ENCODE data around the gene KIFBP. TPM values are rescaled to one million over a fixed set of nuclear protein-coding genes. Genes with fewer than 3 reads are reported as not detected.

The KIFBP gene
- polyA plus RNA-seq, 1 of the 3 experiments (the other 2 are of a cell fraction) = 16.9 TPM

GRCh38 chr10:69007260-69007659, 18.7 kb downstream of the KIFBP start:
- H3F3A ChIP-seq (replicated peaks; ENCODE audit: insufficient read depth) = peaks cover 10% of the 10 kb centered on the region
- no peaks in the 10 kb centered on the region for H3K9me2 ChIP-seq
- ChIA-PET CTCF (interaction anchor here (1.0 to 1.5 kb wide), 3 partner anchors 12 to 51 kb away, joined by 3 to 4 read pairs (median 3); partner anchors contain the start of gene DDX21), POLR2A (no interaction called here)
- peaks cover 9% of the 10 kb centered on the region for H3K79me2 ChIP-seq (ENCODE audit: insufficient read depth)
- no peaks in the 10 kb centered on the region for H4K20me1 ChIP-seq (ENCODE audit: insufficient read depth)
- TF ChIP-seq RFX5 (IDR thresholded peaks at IDR 0.05; ENCODE audit: low read length) (no peak), SIN3A (IDR thresholded peaks at IDR 0.05; ENCODE audit: borderline replicate concordance, low read depth, low read length) (no peak), FOXM1 (IDR thresholded peaks at IDR 0.05; ENCODE audit: low read depth) (no peak), FOXJ3 (CRISPR knock-in tag; IDR thresholded peaks at IDR 0.05) (no peak), POLR2AphosphoS5 (IDR thresholded peaks at IDR 0.05; ENCODE audit: low read depth, low read length) (no peak), JUND (IDR thresholded peaks at IDR 0.05) (no peak), FOSL2 (IDR thresholded peaks at IDR 0.05; ENCODE audit: borderline replicate concordance, low read depth) (no peak), TCF12 (IDR thresholded peaks at IDR 0.05) (no peak), NFIC (IDR thresholded peaks at IDR 0.05; ENCODE audit: borderline replicate concordance) (no peak), YY1 (IDR thresholded peaks at IDR 0.05; ENCODE audit: low read depth) (no peak), EZH2phosphoT487 (IDR thresholded peaks at IDR 0.05; ENCODE audit: borderline replicate concordance, low read depth) (no peak)
- TF ChIP-seq, protein P1, sequence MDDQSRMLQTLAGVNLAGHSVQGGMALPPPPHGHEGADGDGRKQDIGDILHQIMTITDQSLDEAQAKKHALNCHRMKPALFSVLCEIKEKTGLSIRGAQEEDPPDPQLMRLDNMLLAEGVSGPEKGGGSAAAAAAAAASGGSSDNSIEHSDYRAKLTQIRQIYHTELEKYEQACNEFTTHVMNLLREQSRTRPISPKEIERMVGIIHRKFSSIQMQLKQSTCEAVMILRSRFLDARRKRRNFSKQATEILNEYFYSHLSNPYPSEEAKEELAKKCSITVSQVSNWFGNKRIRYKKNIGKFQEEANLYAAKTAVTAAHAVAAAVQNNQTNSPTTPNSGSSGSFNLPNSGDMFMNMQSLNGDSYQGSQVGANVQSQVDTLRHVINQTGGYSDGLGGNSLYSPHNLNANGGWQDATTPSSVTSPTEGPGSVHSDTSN (IDR thresholded peaks at IDR 0.05) = no peak
- TF ChIP-seq, protein P2, sequence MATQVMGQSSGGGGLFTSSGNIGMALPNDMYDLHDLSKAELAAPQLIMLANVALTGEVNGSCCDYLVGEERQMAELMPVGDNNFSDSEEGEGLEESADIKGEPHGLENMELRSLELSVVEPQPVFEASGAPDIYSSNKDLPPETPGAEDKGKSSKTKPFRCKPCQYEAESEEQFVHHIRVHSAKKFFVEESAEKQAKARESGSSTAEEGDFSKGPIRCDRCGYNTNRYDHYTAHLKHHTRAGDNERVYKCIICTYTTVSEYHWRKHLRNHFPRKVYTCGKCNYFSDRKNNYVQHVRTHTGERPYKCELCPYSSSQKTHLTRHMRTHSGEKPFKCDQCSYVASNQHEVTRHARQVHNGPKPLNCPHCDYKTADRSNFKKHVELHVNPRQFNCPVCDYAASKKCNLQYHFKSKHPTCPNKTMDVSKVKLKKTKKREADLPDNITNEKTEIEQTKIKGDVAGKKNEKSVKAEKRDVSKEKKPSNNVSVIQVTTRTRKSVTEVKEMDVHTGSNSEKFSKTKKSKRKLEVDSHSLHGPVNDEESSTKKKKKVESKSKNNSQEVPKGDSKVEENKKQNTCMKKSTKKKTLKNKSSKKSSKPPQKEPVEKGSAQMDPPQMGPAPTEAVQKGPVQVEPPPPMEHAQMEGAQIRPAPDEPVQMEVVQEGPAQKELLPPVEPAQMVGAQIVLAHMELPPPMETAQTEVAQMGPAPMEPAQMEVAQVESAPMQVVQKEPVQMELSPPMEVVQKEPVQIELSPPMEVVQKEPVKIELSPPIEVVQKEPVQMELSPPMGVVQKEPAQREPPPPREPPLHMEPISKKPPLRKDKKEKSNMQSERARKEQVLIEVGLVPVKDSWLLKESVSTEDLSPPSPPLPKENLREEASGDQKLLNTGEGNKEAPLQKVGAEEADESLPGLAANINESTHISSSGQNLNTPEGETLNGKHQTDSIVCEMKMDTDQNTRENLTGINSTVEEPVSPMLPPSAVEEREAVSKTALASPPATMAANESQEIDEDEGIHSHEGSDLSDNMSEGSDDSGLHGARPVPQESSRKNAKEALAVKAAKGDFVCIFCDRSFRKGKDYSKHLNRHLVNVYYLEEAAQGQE (IDR thresholded peaks at IDR 0.05; ENCODE audit: low read depth, low read length) = no peak
- no peak overlapping the region for H3K9ac ChIP-seq
- H3K4me2 ChIP-seq = no peak overlapping the region
- H3K27ac ChIP-seq (ENCODE audit: low read depth in 2 of 2, low read length in 1 of 2) = no peak overlapping the region
- no peak overlapping the region for H3K4me3 ChIP-seq (ENCODE audit: low read depth in 2 of 2, low read length in 1 of 2)
- no peak for DNase-seq
- H3K36me3 ChIP-seq (replicated peaks in 1 of 2; ENCODE audit: control insufficient read depth in 1 of 2, insufficient read depth in 2 of 2, low read length in 1 of 2) = peaks cover 49 to 63% of the 10 kb centered on the region in 2 experiments
- WGBS (ENCODE audit: low lambda C conversion rate) = 98% methylated on average over 3 of the region's 3 CpGs
- H3K9me3 ChIP-seq = no peaks in the 10 kb centered on the region
- no peaks in the 10 kb centered on the region for H3K4me1 ChIP-seq (ENCODE audit: control insufficient read depth in 1 of 2, insufficient read depth in 2 of 2, low read depth in 1 of 2, low read length in 1 of 2)
- H3K27me3 ChIP-seq (ENCODE audit: insufficient read depth) = no peaks in the 10 kb centered on the region
- H2AFZ ChIP-seq (ENCODE audit: low read depth) = no peak overlapping the region

DNA sequence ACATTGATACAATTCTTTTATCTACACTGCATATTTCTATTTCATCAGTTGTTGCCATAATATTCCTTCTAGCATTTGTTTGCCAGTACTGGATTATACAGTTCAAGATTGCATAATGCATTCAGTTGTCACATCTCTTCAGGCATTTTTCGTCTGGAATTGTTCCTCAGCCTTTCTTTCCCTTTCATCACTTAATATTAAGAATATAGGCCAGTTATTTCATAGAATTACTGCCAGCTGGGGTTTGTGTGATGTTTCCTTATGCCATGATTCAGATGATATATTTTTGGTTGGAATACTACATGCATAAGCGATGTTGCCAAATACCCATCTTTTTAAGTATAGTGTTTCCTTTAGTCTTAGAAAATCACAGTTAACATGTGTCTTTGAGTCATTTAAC, 20.8 kb downstream of the KIFBP start:
- 76% methylated on average over 2 of the region's 2 CpGs for WGBS (ENCODE audit: low lambda C conversion rate)
- Histone ChIP-seq H3K27ac (ENCODE audit: low read depth in 2 of 2, low read length in 1 of 2) (no peak overlapping the region), H3K27me3 (ENCODE audit: insufficient read depth) (no peaks in the 10 kb centered on the region), H3K9me3 (no peaks in the 10 kb centered on the region), H3K4me1 (ENCODE audit: control insufficient read depth in 1 of 2, insufficient read depth in 2 of 2, low read depth in 1 of 2, low read length in 1 of 2) (no peaks in the 10 kb centered on the region), H2AFZ (ENCODE audit: low read depth) (no peak overlapping the region), H3F3A (replicated peaks; ENCODE audit: insufficient read depth) (peaks cover 9% of the 10 kb centered on the region), H3K4me2 (no peak overlapping the region), H4K20me1 (ENCODE audit: insufficient read depth) (no peaks in the 10 kb centered on the region), H3K4me3 (ENCODE audit: low read depth in 2 of 2, low read length in 1 of 2) (no peak overlapping the region), H3K9me2 (no peaks in the 10 kb centered on the region), H3K36me3 (replicated peaks in 1 of 2; ENCODE audit: control insufficient read depth in 1 of 2, insufficient read depth in 2 of 2, low read length in 1 of 2) (peaks cover 52 to 67% of the 10 kb centered on the region in 2 experiments), H3K9ac (no peak overlapping the region), H3K79me2 (ENCODE audit: insufficient read depth) (no peaks in the 10 kb centered on the region; the same call in 1 of the 2 replicates)
- ChIA-PET POLR2A (interaction anchor here (0.7 kb wide), 1 partner anchor 74 kb away, joined by 3 read pairs; no protein-coding TSS in a partner anchor), CTCF (interaction anchor here (2.3 kb wide), 1 partner anchor 83 kb away, joined by 11 read pairs; no protein-coding TSS in a partner anchor)
- no peak for DNase-seq
- TF ChIP-seq GATA2 (CRISPR knock-in tag; IDR thresholded peaks at IDR 0.05) (no peak), RAD21 (IDR thresholded peaks at IDR 0.05; ENCODE audit: low read length) (no peak), TEAD4 (IDR thresholded peaks at IDR 0.05; ENCODE audit: borderline replicate concordance, insufficient read depth) (no peak), FOSL2 (IDR thresholded peaks at IDR 0.05; ENCODE audit: borderline replicate concordance, low read depth) (no peak), TAF1 (IDR thresholded peaks at IDR 0.05; ENCODE audit: borderline replicate concordance, low read depth, low read length) (no peak), NFIC (IDR thresholded peaks at IDR 0.05; ENCODE audit: borderline replicate concordance) (no peak)
